Liver (tissue), 9 donors: ENCODE measurements around the gene FGF3. TPM values are rescaled to one million over a fixed set of nuclear protein-coding genes. Genes with fewer than 3 reads are reported as not detected.

Experiments
- DNase-seq: peaks from one replicate; pipeline ENCODE4 v3.0.0-alpha.2; 2017; ENCODE audit warnings: low spot score
- H3K27ac ChIP-seq, 2 donors: one replicate each; pipeline ENCODE4 v1.7.0; 2013; ENCODE audit warnings: inconsistent platforms in 2 of 2, low read length in 2 of 2, control low read depth in 1 of 2, low read depth in 1 of 2, mild to moderate bottlenecking in 1 of 2
- H3K27me3 ChIP-seq, 4 donors: one replicate each; pipeline versions ENCODE4 v1.6.1 to v1.7.0; 2013; ENCODE audit warnings: low read length in 3 of 4, inconsistent platforms in 1 of 4, mild to moderate bottlenecking in 1 of 4, moderate library complexity in 1 of 4; ENCODE audit not compliant: control insufficient read depth in 4 of 4, insufficient read depth in 4 of 4
- H3K36me3 ChIP-seq, 4 donors: one replicate each; pipeline versions ENCODE4 v1.6.1 to v1.7.0; 2013; ENCODE audit warnings: low read length in 3 of 4, mild to moderate bottlenecking in 3 of 4, low read depth in 1 of 4, moderate library complexity in 1 of 4; ENCODE audit not compliant: control insufficient read depth in 4 of 4, insufficient read depth in 3 of 4
- H3K4me1 ChIP-seq, 4 donors: one replicate each; pipeline versions ENCODE4 v1.6.1 to v1.7.0; 2013; ENCODE audit warnings: low read length in 3 of 4, mild to moderate bottlenecking in 3 of 4, moderate library complexity in 1 of 4; ENCODE audit not compliant: control insufficient read depth in 4 of 4, insufficient read depth in 4 of 4
- H3K4me3 ChIP-seq, 3 donors: one replicate each; pipeline versions ENCODE4 v1.6.1 to v1.7.0; 2013; ENCODE audit warnings: low read length in 3 of 3, control low read depth in 1 of 3, low read depth in 1 of 3, mild to moderate bottlenecking in 1 of 3
- H3K9ac ChIP-seq, 2 donors: one replicate each; pipeline ENCODE4 v1.7.0; 2013; ENCODE audit warnings: low read length in 2 of 2, mild to moderate bottlenecking in 2 of 2, moderate library complexity in 2 of 2, control low read depth in 1 of 2, low read depth in 1 of 2
- H3K9me3 ChIP-seq, 4 donors: one replicate each; pipeline versions ENCODE4 v1.6.1 to v1.7.0; 2013; ENCODE audit warnings: low read length in 3 of 4; ENCODE audit not compliant: control insufficient read depth in 4 of 4
- FOXA2 ChIP-seq: IDR thresholded peaks from 2 replicates; pipeline ENCODE4 v1.6.1; 2016; ENCODE audit warnings: antibody characterized with exemption
- GABPA ChIP-seq, 2 donors: IDR thresholded peaks in 1 of 2; conservative IDR thresholded peaks in 1 of 2; 2 replicates each; pipeline ENCODE4 v1.6.1; 2016; ENCODE audit warnings: antibody characterized with exemption in 2 of 2, mild to moderate bottlenecking in 1 of 2, moderate library complexity in 1 of 2
- JUND ChIP-seq, 2 donors: IDR thresholded peaks; 2 replicates each; pipeline ENCODE4 v1.6.1; 2016; ENCODE audit warnings: antibody characterized with exemption in 2 of 2
- RXRA ChIP-seq, 2 donors: IDR thresholded peaks; 2 replicates each; pipeline ENCODE4 v1.6.1; 2017 to 2018; ENCODE audit warnings: antibody characterized with exemption in 2 of 2, mild to moderate bottlenecking in 1 of 2
- SP1 ChIP-seq: IDR thresholded peaks from 2 replicates; pipeline ENCODE4 v1.6.1; 2018; ENCODE audit warnings: antibody characterized with exemption, mild to moderate bottlenecking
- TAF1 ChIP-seq: conservative IDR thresholded peaks from 2 replicates; pipeline ENCODE4 v1.6.1; 2016; ENCODE audit warnings: antibody characterized with exemption, mild to moderate bottlenecking
- YY1 ChIP-seq: IDR thresholded peaks from 2 replicates; pipeline ENCODE4 v1.6.1; 2016; ENCODE audit warnings: antibody characterized with exemption, mild to moderate bottlenecking
- WGBS: extraction: QIAGEN DNeasy Blood & Tissue Kit; methylation state at CpG from one replicate; pipeline ENCODE4 v1.1.7; 2013; 5-methylcytosine and 5-hydroxymethylcytosine counted together
- polyA plus RNA-seq, 2 donors: library from polyadenylated mRNA; stranded (reverse) in 1 of 2; unstranded in 1 of 2; fragments of 200-250 nt in 1 of 2; fragments of >200 nt in 1 of 2; fragmentation: Nextera tagmentation in 1 of 2; extraction: Ambion mirVana in 1 of 2; gene quantifications; one replicate each; pipeline versions ENCODE4 v1.2.1 to v1.2.3, GENCODE V29; 2013 to 2015
- total RNA-seq, 2 donors: library from RNA; depleted of rRNA; stranded (reverse); fragments of >200 nt; gene quantifications; one replicate each; pipeline ENCODE4 v1.2.3, GENCODE V29; 2014
- TF ChIP-seq, protein P1 (sequence below): IDR thresholded peaks from 2 replicates; pipeline ENCODE4 v1.6.1; 2016; ENCODE audit warnings: antibody characterized with exemption, mild to moderate bottlenecking
- TF ChIP-seq, protein P2 (sequence below): IDR thresholded peaks from 2 replicates; pipeline ENCODE4 v1.6.1; 2016; ENCODE audit warnings: antibody characterized with exemption
- TF ChIP-seq, protein P3 (sequence below): IDR thresholded peaks from 2 replicates; pipeline ENCODE4 v1.6.1; 2016; ENCODE audit warnings: antibody characterized with exemption
- TF ChIP-seq, protein P4 (sequence below): fragments of 150-350 bp; IDR thresholded peaks from 2 replicates; pipeline ENCODE4 v1.5.1; 2017; ENCODE audit warnings: improper control_type of control experiment, low read depth, low read length; ENCODE audit not compliant: missing input control
- donor health status: healthy.
- donor health status: healthy.
- donor health status: healthy.
- donor health status: healthy.
- donor health status: healthy.

The FGF3 gene
- total and polyA plus RNA-seq, 4 donors = not detected

DNA sequence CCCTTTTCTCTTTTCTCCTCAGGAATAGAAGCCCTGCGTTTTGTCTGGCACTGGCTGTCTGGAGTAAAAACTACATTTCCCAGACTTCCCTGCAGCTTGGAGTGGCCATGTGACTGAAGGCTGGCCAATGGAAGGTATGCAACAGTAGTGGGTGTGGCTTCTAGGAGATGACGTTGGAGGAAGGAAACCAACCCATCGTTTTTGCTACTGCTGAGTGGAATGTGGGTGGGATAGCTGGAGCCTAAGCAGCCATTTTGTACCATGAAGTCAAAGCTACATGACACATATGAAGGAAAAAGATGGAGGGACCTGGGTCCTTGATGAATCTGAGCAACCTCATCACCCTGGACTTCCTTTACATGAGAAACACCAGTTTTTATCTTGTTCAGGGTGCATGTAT lies 19.6 kb downstream of the FGF3 start (continued):
- TF ChIP-seq, protein P1, sequence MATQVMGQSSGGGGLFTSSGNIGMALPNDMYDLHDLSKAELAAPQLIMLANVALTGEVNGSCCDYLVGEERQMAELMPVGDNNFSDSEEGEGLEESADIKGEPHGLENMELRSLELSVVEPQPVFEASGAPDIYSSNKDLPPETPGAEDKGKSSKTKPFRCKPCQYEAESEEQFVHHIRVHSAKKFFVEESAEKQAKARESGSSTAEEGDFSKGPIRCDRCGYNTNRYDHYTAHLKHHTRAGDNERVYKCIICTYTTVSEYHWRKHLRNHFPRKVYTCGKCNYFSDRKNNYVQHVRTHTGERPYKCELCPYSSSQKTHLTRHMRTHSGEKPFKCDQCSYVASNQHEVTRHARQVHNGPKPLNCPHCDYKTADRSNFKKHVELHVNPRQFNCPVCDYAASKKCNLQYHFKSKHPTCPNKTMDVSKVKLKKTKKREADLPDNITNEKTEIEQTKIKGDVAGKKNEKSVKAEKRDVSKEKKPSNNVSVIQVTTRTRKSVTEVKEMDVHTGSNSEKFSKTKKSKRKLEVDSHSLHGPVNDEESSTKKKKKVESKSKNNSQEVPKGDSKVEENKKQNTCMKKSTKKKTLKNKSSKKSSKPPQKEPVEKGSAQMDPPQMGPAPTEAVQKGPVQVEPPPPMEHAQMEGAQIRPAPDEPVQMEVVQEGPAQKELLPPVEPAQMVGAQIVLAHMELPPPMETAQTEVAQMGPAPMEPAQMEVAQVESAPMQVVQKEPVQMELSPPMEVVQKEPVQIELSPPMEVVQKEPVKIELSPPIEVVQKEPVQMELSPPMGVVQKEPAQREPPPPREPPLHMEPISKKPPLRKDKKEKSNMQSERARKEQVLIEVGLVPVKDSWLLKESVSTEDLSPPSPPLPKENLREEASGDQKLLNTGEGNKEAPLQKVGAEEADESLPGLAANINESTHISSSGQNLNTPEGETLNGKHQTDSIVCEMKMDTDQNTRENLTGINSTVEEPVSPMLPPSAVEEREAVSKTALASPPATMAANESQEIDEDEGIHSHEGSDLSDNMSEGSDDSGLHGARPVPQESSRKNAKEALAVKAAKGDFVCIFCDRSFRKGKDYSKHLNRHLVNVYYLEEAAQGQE = no peak

DNA sequence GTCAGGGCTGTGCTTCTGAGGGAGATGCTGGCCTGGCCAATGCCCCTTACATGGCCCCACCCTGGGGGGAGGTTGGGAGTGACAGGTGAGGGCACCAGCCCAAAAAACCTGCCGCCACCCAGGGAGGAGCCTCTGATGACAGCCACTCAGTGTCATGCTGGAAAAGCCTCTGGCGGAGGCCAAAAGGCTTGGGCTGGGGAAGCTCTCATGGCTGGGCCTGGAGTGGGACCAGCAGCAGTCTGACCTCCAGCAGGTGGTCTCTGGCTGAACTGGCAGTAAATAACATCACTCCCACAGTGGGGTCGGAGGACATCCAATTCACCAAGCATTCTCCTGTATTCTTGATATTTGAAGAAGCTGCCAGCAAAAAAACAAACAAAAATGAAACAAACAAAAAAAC lies 20.1 kb downstream of the FGF3 start:
- Histone ChIP-seq H3K9ac (no peak overlapping the region), H3K9me3 (peaks cover 0 to 2% (median 0%) of the 10 kb centered on the region in 4 donors), H3K27ac (no peak overlapping the region), H3K4me3 (no peak overlapping the region), H3K36me3 (no peaks in the 10 kb centered on the region), H3K27me3 (no peaks in the 10 kb centered on the region), H3K4me1 (no peaks in the 10 kb centered on the region)
- 93% methylated on average over 3 of the region's 3 CpGs for WGBS
- DNase-seq = no peak
- TF ChIP-seq SP1 (no peak), JUND (IDR thresholded peaks at IDR 0.05) (no peak), GABPA (IDR thresholded peaks at IDR 0.05 in 1 of 2, conservative IDR thresholded peaks at IDR 0.05 in 1 of 2) (no peak), RXRA (IDR thresholded peaks at IDR 0.05) (no peak), YY1 (no peak), TAF1 (no peak), FOXA2 (no peak)
- TF ChIP-seq, protein P1 = no peak
- TF ChIP-seq, protein P2, sequence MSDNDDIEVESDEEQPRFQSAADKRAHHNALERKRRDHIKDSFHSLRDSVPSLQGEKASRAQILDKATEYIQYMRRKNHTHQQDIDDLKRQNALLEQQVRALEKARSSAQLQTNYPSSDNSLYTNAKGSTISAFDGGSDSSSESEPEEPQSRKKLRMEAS = no peak
- TF ChIP-seq, protein P3, sequence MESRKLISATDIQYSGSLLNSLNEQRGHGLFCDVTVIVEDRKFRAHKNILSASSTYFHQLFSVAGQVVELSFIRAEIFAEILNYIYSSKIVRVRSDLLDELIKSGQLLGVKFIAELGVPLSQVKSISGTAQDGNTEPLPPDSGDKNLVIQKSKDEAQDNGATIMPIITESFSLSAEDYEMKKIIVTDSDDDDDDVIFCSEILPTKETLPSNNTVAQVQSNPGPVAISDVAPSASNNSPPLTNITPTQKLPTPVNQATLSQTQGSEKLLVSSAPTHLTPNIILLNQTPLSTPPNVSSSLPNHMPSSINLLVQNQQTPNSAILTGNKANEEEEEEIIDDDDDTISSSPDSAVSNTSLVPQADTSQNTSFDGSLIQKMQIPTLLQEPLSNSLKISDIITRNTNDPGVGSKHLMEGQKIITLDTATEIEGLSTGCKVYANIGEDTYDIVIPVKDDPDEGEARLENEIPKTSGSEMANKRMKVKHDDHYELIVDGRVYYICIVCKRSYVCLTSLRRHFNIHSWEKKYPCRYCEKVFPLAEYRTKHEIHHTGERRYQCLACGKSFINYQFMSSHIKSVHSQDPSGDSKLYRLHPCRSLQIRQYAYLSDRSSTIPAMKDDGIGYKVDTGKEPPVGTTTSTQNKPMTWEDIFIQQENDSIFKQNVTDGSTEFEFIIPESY = no peak
- TF ChIP-seq, protein P4, sequence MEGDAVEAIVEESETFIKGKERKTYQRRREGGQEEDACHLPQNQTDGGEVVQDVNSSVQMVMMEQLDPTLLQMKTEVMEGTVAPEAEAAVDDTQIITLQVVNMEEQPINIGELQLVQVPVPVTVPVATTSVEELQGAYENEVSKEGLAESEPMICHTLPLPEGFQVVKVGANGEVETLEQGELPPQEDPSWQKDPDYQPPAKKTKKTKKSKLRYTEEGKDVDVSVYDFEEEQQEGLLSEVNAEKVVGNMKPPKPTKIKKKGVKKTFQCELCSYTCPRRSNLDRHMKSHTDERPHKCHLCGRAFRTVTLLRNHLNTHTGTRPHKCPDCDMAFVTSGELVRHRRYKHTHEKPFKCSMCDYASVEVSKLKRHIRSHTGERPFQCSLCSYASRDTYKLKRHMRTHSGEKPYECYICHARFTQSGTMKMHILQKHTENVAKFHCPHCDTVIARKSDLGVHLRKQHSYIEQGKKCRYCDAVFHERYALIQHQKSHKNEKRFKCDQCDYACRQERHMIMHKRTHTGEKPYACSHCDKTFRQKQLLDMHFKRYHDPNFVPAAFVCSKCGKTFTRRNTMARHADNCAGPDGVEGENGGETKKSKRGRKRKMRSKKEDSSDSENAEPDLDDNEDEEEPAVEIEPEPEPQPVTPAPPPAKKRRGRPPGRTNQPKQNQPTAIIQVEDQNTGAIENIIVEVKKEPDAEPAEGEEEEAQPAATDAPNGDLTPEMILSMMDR = no peak
